SK-N-SH (cell line): Measurements from ENCODE around the gene OPA3. TPM values are rescaled to one million over a fixed set of nuclear protein-coding genes. Genes with fewer than 3 reads are reported as not detected.

Source experiments
- CTCF ChIA-PET: fragments of 300-600, 350-600 bp; formaldehyde crosslinking; extraction: SDS; loops from one replicate; lab custom pipeline; 2021; lab: Yijun Ruan, JAX
- POLR2A ChIA-PET: fragments of 350-600 bp; sonication (Branson Sonifier 250); formaldehyde crosslinking; extraction: SDS; loops from one replicate; lab custom pipeline; 2020; ENCODE audit warnings: antibody characterized with exemption, inconsistent platforms; lab: Yijun Ruan, JAX
- DNase-seq: peaks from one replicate; pipeline ENCODE4 v3.0.0; 2012
- H2AFZ ChIP-seq: fragments of 200-600 bp; sonication (generic); 2 replicates; pipeline ENCODE4 v1.8.1; 2016; ENCODE audit warnings: antibody characterized with exemption, mild to moderate bottlenecking, low read depth
- H3F3A ChIP-seq: fragments of 200-600 bp; sonication (generic); replicated peaks from 2 replicates; pipeline ENCODE3; 2016; ENCODE audit warnings: antibody characterized with exemption, mild to moderate bottlenecking; ENCODE audit not compliant: insufficient read depth
- H3K27ac ChIP-seq, 2 experiments: fragments of 200-500 bp in 1 of 2; fragments of 200-600 bp in 1 of 2; sonication (Bioruptor generic) in 1 of 2; sonication (generic), shearing (Covaris generic) in 1 of 2; 2 replicates each; pipeline versions ENCODE4 v1.5.1 to v1.6.1; 2014 to 2016; ENCODE audit warnings: low read depth in 2 of 2, inconsistent platforms in 1 of 2, low read length in 1 of 2, mild to moderate bottlenecking in 1 of 2, mixed read lengths in 1 of 2
- H3K27me3 ChIP-seq: fragments of 200-600 bp; sonication (generic), shearing (Covaris generic); 2 replicates; pipeline ENCODE4 v1.6.1; 2016; ENCODE audit warnings: mixed run types; ENCODE audit not compliant: insufficient read depth
- H3K36me3 ChIP-seq, 2 experiments: fragments of 200-500 bp in 1 of 2; fragments of 200-600 bp in 1 of 2; sonication (Bioruptor generic) in 1 of 2; sonication (generic) in 1 of 2; replicated peaks in 1 of 2; 2 replicates each; pipeline versions ENCODE3 to v1.5.1; 2014 to 2016; ENCODE audit warnings: low read length in 1 of 2, mild to moderate bottlenecking in 1 of 2; ENCODE audit not compliant: insufficient read depth in 2 of 2, control insufficient read depth in 1 of 2
- H3K4me1 ChIP-seq, 2 experiments: fragments of 200-500 bp in 1 of 2; fragments of 200-600 bp in 1 of 2; sonication (Bioruptor generic) in 1 of 2; sonication (generic), shearing (Covaris generic) in 1 of 2; 2 replicates each; pipeline versions ENCODE4 v1.5.1 to v1.6.1; 2014 to 2016; ENCODE audit warnings: low read depth in 1 of 2, low read length in 1 of 2, mixed run types in 1 of 2; ENCODE audit not compliant: insufficient read depth in 2 of 2, control insufficient read depth in 1 of 2
- H3K4me2 ChIP-seq: fragments of 200-600 bp; sonication (generic), shearing (Covaris generic); 2 replicates; pipeline ENCODE4 v1.6.1; 2017; ENCODE audit warnings: mixed run types
- H3K4me3 ChIP-seq, 2 experiments: fragments of 200-500 bp in 1 of 2; fragments of 200-600 bp in 1 of 2; sonication (Bioruptor generic) in 1 of 2; sonication (generic), shearing (Covaris generic) in 1 of 2; 2 replicates each; pipeline versions ENCODE4 v1.5.1 to v1.8.1; 2014 to 2016; ENCODE audit warnings: low read depth in 2 of 2, inconsistent platforms in 1 of 2, low read length in 1 of 2, mild to moderate bottlenecking in 1 of 2, mixed read lengths in 1 of 2, moderate library complexity in 1 of 2
- H3K79me2 ChIP-seq: fragments of 200-600 bp; sonication (generic); 2 replicates; pipeline ENCODE4 v1.8.1; 2017; ENCODE audit warnings: mild to moderate bottlenecking; ENCODE audit not compliant: insufficient read depth
- H3K9ac ChIP-seq: fragments of 200-600 bp; sonication (generic); 2 replicates; pipeline ENCODE4 v1.6.1; 2017; ENCODE audit warnings: mixed run types
- H3K9me2 ChIP-seq: fragments of 200-600 bp; sonication (generic); 2 replicates; pipeline ENCODE4 v1.6.1; 2017; ENCODE audit warnings: mixed run types
- H3K9me3 ChIP-seq: fragments of 200-600 bp; sonication (generic); 2 replicates; pipeline ENCODE4 v1.6.1; 2017; ENCODE audit warnings: mixed run types, mild to moderate bottlenecking, moderate library complexity
- H4K20me1 ChIP-seq: fragments of 200-600 bp; sonication (generic); 2 replicates; pipeline ENCODE4 v1.6.1; 2017; ENCODE audit warnings: mild to moderate bottlenecking, mixed run types; ENCODE audit not compliant: insufficient read depth
- CTCF ChIP-seq: fragments of 200-600 bp; sonication (generic); IDR thresholded peaks from 2 replicates; pipeline ENCODE4 v1.6.1; 2017; ENCODE audit warnings: antibody characterized with exemption, mild to moderate bottlenecking, moderate library complexity
- EP300 ChIP-seq, 2 experiments: IDR thresholded peaks; 2 replicates each; pipeline versions ENCODE4 v1.4.0 to v1.6.1; 2012; ENCODE audit warnings: borderline replicate concordance in 1 of 2, low read depth in 1 of 2, low read length in 1 of 2
- EZH2phosphoT487 ChIP-seq: fragments of 200-600 bp; sonication (generic); IDR thresholded peaks from 2 replicates; pipeline ENCODE4 v1.6.1; 2017; ENCODE audit warnings: low read depth, mixed run types, mild to moderate bottlenecking, antibody characterized with exemption, moderate library complexity, borderline replicate concordance
- FOSL2 ChIP-seq: IDR thresholded peaks from 2 replicates; pipeline ENCODE4 v1.4.0; 2012; ENCODE audit warnings: low read depth, mild to moderate bottlenecking, moderate library complexity, borderline replicate concordance
- FOXJ3 ChIP-seq: sonication (generic); formaldehyde crosslinking; IDR thresholded peaks from 2 replicates; pipeline ENCODE4 v1.5.1; 2020; ENCODE audit warnings: mild to moderate bottlenecking, missing genetic modification reagents
- GATA2 ChIP-seq: sonication (generic); formaldehyde crosslinking; IDR thresholded peaks from 2 replicates; pipeline ENCODE4 v1.5.0; 2020; ENCODE audit warnings: mild to moderate bottlenecking, missing genetic modification reagents
- MAX ChIP-seq: IDR thresholded peaks from 2 replicates; pipeline ENCODE4 v1.4.0; 2012; ENCODE audit warnings: low read depth
- MXI1 ChIP-seq: IDR thresholded peaks from 2 replicates; pipeline ENCODE4 v1.6.1; 2012; ENCODE audit warnings: mild to moderate bottlenecking, low read depth, low read length, improper control_type of control experiment
- NFIC ChIP-seq: IDR thresholded peaks from 2 replicates; pipeline ENCODE4 v1.4.0; 2012; ENCODE audit warnings: borderline replicate concordance
- NRF1 ChIP-seq: IDR thresholded peaks from 2 replicates; pipeline ENCODE4 v1.6.1; 2012; ENCODE audit warnings: low read depth, mild to moderate bottlenecking, low read length
- PBX3 ChIP-seq: IDR thresholded peaks from 2 replicates; pipeline ENCODE4; 2012
- RFX5 ChIP-seq: IDR thresholded peaks from 2 replicates; pipeline ENCODE4 v1.6.1; 2012; ENCODE audit warnings: mild to moderate bottlenecking, improper control_type of control experiment, low read length
- SIN3A ChIP-seq: IDR thresholded peaks from 2 replicates; pipeline ENCODE4 v1.6.1; 2012; ENCODE audit warnings: low read depth, mild to moderate bottlenecking, low read length, moderate library complexity, borderline replicate concordance
- SMC3 ChIP-seq: IDR thresholded peaks from 2 replicates; pipeline ENCODE4 v1.6.1; 2012; ENCODE audit warnings: low read depth, low read length, improper control_type of control experiment
- TCF12 ChIP-seq: IDR thresholded peaks from 2 replicates; pipeline ENCODE4 v1.4.0; 2012
- YY1 ChIP-seq: IDR thresholded peaks from 2 replicates; pipeline ENCODE4 v1.4.0; 2012; ENCODE audit warnings: low read depth, mild to moderate bottlenecking
- ZBTB33 ChIP-seq: IDR thresholded peaks from 2 replicates; pipeline ENCODE4 v1.4.0; 2012; ENCODE audit warnings: low read depth, borderline replicate concordance
- WGBS: methylation state at CpG from one replicate; pipeline ENCODE4 v1.1.6; 2017; ENCODE audit warnings: low lambda C conversion rate; 5-methylcytosine and 5-hydroxymethylcytosine counted together
- polyA plus RNA-seq, 3 experiments: library from polyadenylated mRNA; depleted of rRNA; stranded (reverse); fragments of >200 nt; gene quantifications; 2 replicates each; pipeline ENCODE4 v1.2.3, GENCODE V29; 2012

Gene OPA3
- polyA plus RNA-seq, 1 of the 3 experiments (the other 2 are of a cell fraction) = 10.0 TPM

GRCh38 chr19:45621976-45622503, 37.4 kb upstream of the OPA3 start:
- no peak overlapping the region for H2AFZ ChIP-seq
- H3F3A ChIP-seq = no peaks in the 10 kb centered on the region
- no peaks in the 10 kb centered on the region for H3K36me3 ChIP-seq
- TF ChIP-seq MAX (no peak), RFX5 (no peak), ZBTB33 (no peak), PBX3 (no peak), FOXJ3 (no peak), EZH2phosphoT487 (no peak), TCF12 (no peak), YY1 (no peak), NRF1 (no peak), FOSL2 (no peak), SIN3A (no peak), SMC3 (no peak)
- no peak overlapping the region for H3K9ac ChIP-seq
- H4K20me1 ChIP-seq = no peaks in the 10 kb centered on the region
- no peak for DNase-seq
- WGBS = 74% methylated on average over 6 of the region's 6 CpGs
- H3K4me3 ChIP-seq = no peak overlapping the region
- no peaks in the 10 kb centered on the region for H3K27me3 ChIP-seq
- no peaks in the 10 kb centered on the region for H3K4me1 ChIP-seq
- no peak overlapping the region for H3K27ac ChIP-seq
- H3K9me3 ChIP-seq = no peaks in the 10 kb centered on the region
- no peaks in the 10 kb centered on the region for H3K79me2 ChIP-seq
- H3K9me2 ChIP-seq = no peaks in the 10 kb centered on the region
- POLR2A ChIA-PET = no interaction called here
- H3K4me2 ChIP-seq = no peak overlapping the region
- CTCF ChIA-PET = no interaction called here

- Histone ChIP-seq H3K9ac (no peak overlapping the region), H4K20me1 (no peaks in the 10 kb centered on the region), H3K4me2 (no peak overlapping the region), H3F3A (no peaks in the 10 kb centered on the region), H3K27me3 (no peaks in the 10 kb centered on the region), H3K27ac (no peak overlapping the region), H2AFZ (no peak overlapping the region), H3K4me1 (no peaks in the 10 kb centered on the region; a peak in 1 of 4 replicates), H3K9me3 (no peaks in the 10 kb centered on the region), H3K4me3 (no peak overlapping the region), H3K36me3 (no peaks in the 10 kb centered on the region), H3K9me2 (no peaks in the 10 kb centered on the region), H3K79me2 (no peaks in the 10 kb centered on the region)
- ChIA-PET POLR2A (no interaction called here), CTCF (interaction anchor here (0.6 to 1.0 kb wide), 2 partner anchors 22 to 181 kb away, joined by 3 read pairs; no protein-coding TSS in a partner anchor)
- TF ChIP-seq PBX3 (no peak), CTCF (no peak), GATA2 (no peak), EP300 (IDR thresholded peaks at IDR 0.05; ENCODE audit: borderline replicate concordance in 1 of 2, low read depth in 1 of 2, low read length in 1 of 2) (no peak), NFIC (no peak), MXI1 (no peak), YY1 (no peak)
- DNase-seq = no peak
- WGBS = 96% methylated on average over 17 of the region's 17 CpGs
These were observed 36.8 kb upstream of the OPA3 start for GRCh38 chr19:45621389-45621788.
